NCI-H526 treated with DMSO at 0.1 percent for 48 hours (cell line): ENCODE data around the gene SSTR3.
"Not testable (repeated sequence)": the region's sequence is repeated elsewhere in the genome, so short reads cannot be mapped to it uniquely, and the experiment has no call there.

ENCODE experiments used
- DNase-seq: peaks from one replicate; lab custom pipeline; 2025; lab: John Stamatoyannopoulos, UW

The SSTR3 gene

DNA sequence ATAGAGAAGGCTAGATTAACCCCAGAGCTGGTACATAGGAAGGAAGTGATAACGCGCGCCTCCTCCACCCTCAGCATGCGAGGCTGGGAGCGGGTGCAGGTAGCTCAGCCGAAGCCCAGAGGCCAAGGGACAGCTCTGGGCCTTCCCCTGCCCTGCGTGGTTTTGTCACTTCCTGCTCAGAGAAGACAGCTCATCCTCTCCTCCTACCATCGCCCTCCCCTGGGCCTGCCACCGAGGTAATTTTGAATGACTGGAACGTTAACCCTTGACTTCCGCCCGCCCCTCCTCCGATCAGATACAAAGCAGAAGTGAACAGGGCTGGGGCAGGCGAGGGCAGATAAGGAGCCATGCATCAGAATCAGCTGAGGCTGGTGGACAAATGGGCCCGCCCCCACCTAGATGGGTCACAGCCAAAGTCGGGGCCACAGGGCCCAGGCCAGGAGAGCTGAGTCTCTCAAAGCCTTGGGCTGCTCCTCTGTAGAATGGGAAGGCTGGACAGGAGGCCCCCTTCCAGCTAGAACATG, 30.2 kb upstream of the SSTR3 start:
- DNase-seq = no peak

DNA sequence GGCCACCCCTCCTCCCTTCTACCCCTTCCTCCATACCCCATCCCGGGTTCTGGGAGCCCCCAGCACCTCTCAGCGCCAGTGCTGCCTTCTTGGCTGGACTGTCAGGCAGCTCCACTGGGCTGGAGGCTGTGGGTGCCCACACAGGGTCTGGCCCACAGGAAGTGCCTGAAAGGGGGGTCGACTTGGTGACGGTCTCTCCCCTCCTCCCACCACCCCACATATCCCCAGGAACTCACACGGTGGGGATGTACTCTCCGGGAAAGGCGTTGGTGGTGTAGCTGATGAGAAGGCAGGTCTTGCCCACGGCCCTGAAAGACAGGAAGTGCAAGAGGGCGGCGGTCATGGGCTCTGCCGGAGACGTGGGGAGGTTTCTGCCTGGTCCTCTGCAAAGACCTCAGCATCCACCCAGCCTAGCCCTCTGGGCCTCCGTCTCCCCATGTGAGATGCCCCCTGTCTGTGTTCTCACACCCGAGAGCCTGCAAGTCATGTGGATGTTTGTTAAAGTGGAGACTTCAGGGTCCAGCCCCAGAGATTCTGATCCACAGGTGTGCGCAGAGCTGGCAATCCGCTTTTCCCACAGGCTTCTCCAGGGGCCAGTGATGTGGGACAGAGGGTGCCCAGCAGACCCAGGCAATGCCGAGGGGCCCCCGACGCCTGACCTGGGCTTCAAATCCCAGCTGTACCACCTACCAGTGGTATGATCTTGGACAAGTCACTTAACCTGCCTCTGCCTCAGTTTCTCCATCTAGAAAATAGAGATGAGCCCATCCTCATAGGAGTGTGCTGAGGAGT, 29.3 kb upstream of the SSTR3 start:
- DNase-seq = no peak

DNA sequence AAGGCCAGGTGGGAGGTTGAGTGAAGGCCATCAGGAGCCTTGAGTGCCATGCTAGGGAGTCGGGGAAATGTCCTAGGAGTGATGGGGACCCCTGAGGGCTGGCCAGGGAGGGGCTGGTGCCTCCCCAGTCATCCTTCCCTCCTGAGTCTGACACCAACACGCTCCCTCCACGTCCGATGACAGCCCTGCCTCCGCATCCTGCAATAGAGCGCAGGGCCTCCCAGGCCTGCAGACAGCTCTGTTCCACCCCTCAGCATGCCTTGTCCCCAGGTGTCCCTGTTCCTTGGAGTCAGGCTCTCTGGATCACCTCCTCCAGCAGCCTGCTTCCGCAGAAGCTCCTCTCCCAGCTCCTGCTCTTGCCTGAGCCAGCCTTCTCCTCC, 28.7 kb upstream of the SSTR3 start:
- DNase-seq = no peak

DNA sequence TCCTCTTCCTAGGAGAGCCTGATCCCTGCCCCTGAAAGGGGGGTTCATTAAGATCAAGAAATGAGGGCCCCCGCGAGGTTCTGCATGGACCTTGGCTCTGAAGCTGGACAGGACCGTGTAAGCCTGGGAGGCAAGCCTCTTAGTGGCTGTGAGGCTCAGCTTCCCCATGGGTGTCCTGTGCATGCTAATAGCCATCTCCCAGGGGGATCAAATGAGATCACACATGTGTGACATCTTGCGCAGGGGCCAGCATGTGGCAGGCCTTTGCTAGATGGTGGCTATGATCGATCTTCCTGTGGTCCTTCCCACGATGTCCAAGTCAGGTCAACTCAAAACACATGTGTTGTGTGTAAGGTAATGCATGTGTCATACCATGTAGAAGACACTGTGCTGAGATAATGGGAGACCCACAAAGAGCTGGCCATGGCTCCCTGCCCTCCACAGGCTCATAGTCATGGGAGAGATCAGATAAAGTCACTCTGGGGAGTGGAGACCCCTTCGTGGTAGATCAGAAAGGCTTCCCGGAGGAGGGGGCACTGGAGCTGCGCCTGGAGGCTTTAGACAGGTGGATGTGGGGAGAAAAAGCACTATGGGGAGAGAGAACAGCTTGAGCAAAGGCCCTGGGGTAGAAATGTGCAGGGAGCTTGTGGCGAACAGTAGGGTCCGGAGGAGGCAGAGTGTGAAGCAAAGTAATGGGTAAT, 28.1 kb upstream of the SSTR3 start:
- no peak for DNase-seq

DNA sequence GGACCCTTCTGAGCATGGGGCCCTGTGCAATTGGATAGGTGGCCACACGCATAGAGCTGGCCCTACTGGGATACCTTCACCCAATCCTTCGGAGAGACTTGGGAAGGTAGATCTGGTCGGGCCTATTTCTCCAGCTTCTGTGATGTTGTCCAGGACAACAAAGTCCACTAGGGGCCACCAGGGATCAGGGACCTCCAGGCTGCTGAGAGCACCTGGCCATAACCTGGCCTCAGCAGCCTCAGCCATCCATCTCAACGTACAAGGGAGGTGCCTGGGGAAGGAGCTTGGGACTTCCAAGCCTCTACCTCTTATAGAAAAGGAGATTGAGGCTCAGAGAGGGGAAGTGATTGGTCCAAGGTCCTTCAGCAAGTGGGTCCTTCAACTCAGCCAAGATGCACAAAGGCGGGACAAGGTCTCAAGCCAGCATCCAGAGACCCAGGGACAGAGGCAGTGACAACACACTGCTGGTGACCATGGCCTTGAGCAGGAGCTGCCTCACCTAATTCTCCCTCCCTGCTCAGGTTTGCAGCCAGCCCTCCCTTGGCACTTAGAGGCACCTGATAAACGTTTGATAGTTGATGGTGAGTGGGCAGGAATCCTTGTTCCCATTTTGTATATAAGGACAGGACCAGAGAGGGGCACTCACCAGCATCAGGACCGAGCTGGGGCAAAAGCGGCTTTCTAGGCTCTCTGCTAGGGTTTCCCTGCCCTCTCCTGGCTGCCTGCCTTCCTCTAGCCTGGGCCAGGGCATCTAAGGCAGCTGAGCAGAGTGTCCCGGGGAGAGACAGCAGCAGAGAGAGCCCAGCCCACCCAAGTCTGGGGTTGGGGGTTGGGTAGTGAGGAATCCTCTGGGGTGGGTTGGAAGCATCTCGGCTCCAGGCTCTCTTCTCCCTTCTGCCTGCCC, 27.3 kb upstream of the SSTR3 start:
- DNase-seq = no peak

DNA sequence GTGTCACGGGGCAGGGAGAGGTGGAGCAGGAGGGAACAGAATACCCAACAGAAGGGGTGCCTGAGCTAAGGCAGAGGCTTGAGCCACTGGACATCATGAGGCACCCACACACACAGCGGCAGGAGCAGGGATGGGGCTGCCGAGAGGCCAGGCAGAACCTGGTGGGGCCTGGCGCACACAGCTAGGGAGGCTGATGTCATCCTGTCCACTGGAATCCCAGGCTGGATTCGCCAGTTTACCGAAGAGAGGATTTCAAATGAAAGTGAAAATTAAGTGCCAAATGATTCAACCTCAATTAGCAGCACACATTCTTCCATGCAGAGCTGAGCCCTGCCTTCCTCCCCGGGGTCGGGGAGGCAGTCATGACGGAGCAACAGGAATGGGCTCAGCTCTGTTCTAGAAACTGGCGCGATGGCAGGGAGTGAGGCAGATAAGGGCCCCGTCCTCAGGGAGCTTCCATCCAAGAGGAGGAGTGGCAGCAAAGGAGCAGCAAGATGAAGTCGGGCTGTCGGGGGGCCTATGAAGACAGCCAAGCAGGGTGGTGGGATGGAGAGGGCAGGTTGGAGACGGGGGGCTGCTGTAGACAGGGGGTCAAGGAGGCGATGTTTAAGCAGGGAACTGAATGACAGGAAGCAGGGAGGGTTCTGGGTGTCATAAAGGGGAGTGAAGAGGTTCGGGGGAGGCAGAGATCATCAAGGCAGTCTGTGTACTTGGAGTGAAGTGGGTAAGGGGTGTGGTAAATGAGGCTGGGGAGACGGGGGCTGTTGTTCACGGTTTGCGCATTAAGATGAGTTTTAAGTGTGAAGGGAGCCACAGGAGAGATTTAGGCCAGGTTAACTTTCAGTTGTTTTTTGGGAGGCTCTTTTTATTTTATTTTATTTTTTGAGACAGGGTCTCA, 25.3 kb upstream of the SSTR3 start:
- no peak for DNase-seq

DNA sequence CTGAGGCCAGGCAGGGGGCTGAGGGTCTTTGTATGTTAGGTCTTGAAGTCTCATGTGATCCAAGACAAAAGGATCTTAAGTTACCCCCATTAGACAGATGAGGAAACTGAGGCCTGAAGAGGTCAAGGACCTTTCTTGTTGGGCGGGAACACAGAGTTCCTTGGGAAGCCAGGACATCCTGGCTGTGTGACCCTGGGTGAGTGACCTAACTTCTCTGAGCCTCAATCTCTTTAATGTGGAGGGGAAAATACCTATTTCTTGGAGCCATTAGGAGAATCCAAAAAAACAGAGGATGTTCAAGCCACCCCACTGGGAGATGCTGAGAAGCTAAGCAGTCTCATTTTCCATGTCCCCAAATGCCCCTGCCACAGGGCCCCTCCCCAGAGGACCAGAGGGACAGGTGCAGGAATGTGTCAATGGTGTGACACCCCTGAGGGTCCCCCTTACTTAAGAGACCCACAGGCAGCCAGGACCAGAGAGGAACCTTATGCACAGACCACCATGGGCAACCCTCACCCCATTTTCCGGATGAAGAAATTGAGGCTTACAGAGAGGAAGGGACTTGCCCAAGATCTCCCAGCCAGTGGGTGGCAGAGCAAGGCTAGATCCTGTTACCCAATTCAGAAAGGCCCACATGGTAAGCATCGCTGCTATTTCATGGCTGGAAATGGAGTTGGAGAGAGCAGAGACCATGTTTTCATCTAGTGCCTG, 23.8 kb upstream of the SSTR3 start:
- DNase-seq = no peak

DNA sequence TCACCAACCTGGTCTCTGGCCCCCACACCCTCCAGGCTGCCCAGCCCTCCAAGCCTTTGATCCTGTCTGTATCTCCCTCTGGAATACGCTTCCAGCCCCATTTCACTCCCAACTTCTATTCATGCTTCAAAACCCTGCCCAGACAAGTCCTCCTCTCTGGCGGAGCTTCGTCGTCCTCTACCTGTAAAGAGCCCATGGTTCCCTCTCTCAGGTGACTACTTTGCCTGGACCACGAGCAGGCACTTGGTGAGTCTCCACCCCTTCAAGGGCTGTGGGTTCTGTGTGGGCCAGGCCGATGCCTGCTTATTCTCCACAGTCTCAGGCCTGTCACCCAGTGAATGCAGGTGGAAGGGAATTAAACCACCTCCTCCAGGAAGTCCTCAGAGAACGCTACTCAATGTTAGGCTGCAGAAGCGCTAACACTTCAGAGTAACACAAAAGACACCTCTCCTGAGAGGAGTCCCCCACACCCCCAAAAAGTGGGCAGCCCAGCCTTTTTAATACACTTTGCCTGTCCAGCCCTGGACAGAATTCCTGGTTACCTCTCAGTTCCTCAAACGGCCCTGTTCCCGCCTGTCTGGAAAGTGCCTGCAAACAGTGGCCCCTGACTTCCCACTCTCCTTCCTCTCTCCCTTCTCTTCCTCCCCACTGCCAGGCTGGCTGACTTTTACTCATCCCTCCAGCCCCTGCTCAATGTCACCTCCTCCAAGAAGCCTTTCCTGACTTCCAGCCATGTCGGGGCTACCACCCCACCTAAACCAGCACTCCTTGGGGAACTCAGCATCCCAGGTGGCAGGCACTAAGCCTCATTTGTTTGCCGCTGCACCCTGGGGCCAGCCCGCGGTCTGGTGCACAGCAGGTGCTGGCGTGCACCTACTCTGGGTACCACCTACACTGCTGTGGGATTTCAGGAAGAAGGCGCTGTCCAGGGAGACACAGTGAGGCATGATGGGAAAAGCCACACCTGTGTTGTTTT, 22.7 kb upstream of the SSTR3 start:
- DNase-seq = no peak

DNA sequence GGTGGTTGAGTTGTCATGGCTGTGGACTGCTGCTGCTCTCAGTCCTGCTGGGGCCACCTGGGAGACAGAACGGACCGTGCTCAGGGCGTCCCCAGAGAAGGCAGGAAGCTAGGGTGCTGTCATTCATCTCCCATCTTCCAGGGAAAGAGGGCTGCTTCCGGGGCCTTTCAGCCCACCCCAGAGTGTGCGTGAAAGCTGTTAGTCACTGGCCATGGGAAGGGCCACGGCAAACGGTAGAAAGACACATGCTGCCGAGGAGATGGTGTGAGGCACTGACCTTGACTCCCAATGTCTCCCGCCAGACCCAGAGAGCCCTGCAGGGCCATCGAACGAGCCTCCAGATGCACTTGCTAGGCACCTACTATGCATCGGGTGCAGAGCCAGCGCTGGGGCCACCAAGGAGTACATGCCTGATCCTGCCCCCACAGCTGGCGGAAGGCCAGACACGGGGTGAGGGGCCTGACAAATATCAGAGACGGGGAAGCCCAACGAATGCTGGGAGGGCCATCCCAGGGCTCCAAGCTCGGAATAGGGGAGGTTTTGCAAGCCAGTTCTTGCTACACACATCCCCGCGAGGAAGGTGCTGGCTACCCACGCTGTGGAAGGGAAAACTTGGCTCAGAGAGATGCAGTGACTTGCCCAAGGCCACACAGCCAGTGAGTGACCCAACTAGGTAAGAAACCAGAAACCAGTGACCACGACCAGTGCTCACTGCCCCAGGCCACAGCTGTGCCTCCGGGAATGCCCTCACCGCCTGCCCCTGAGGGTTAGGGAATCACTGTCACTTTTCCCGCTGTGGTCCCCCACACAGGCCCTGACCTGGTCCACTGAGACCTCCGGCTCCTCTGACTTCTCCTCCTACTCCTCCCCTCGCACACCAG, 21.7 kb upstream of the SSTR3 start:
- DNase-seq = no peak

DNA sequence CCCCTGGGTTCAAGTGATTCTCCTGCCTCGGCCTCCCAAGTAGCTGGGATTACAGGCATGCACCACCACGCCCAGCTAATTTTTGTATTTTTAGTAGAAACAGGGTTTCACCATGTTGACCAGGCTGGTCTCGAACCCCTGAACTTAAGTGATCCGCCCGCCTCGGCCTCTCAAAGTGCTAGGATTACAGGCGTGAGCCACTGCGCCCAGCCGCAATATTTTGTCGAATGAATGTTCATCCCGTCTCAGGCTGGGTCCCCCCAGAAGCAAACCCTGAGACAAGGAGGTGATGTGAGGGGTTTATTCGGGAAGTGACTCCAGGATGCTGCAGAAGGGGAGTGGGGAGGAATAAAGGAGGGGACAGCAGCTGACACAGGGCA, 21.1 kb upstream of the SSTR3 start:
- not testable (repeated sequence) for DNase-seq

DNA sequence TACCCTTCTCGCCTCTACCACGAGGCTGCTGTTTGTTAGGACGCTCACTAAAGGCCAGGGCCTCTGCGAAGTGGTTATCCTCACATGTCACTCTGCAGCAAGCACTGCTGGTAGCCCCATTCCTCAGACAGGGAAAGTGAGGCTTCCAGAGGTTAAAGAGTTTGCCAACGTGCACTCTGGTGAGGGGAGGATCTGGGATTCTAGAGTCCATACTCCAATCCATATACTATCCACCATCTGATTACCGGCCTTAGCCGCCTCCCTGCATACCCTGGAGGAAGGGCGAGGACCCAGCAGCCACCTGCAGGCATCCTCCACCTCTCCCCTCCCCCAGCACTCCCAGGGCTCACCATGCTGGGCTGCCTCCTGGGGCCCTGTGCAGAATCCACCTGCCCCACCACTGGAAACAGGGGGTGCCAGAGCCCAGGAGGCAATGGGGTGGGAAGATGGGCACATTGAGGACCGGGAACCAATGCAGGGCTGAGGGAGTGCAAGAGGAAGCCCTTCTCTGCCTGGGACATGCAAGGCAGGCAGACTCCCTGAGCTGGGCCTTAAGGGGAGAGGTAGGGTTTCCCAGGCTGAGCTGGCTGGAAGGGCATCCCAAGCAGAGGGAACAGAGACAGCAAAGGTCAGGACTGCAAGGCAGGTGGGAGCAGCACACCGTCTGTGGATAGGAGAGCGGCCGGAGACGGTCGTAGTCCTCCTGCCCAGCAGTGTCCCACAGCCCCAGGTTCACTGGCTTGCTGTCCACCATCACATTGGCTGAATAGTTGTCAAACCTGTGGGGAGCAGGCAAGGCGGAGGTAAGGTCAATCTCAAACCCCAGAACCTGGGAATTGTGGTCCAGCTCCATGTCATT, 20.1 kb upstream of the SSTR3 start:
- no peak for DNase-seq

DNA sequence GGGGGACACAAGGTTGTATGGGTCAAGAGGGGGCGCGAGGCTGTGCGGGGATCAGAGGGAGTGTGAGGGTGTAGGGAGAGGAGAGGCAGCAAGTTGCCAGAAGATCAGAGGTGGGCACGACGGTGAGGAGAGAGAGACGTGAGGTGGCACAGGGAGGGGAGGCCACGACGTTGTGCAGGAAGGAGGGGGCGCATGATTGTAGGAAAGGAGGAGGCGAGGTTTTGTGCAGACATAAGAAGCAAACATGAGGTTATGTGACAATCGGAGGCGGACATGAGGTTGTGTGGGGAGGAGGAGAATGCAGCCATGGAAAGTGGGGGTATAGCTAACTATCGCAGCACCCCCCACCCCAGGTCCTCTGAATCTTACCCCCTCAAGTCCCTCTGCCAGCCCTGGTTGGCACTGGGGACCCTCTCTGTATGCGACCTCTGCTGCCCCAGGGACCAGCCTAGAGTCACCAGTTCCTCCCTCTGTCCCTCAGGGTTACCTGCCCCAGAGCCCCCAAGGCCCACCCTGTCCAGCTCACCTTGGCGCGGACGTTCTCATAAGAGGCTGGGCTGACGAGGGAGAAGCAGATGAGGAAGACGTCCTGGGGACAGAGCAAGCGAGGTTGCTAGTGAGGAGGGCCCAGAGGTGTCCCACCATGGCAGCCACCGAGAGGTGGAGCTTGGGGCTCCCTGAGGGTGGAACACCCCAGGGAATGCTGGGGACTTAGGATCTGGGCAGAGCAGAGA, 19.3 kb upstream of the SSTR3 start:
- DNase-seq = no peak

DNA sequence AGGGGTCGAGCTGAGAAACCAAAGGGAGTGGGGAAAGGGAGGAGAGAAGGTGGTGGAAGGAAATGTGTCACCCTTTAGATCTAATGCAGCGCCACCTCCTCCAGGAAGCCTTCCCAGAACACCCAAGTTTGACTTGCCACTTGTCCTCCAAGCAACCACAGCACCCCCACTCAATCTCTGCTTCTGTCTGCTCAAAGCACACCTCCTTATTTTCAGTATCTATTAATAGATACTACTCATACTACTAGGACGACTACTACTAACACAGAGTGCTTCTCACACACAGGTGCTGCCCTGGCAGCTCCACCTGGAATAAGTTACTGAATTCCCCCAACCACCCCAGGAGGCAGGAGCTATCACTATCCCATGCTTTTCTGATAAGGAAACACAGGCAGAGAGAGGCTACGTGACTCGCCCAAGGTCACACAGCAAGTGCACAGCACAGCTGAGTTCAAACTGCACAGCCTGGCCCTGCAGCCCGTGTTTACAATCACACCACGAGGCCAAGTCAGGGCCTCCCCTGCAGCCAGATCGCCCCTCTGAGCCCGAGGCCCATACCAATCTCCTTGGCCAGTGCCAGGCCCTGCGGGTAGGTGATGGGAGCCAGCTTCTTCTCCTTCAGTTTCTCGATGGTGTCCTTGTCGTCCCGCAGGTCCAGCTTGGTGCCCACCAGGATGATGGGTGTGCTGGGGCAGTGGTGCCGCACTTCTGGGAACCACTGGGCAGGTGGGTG, 18.6 kb upstream of the SSTR3 start:
- DNase-seq = no peak

DNA sequence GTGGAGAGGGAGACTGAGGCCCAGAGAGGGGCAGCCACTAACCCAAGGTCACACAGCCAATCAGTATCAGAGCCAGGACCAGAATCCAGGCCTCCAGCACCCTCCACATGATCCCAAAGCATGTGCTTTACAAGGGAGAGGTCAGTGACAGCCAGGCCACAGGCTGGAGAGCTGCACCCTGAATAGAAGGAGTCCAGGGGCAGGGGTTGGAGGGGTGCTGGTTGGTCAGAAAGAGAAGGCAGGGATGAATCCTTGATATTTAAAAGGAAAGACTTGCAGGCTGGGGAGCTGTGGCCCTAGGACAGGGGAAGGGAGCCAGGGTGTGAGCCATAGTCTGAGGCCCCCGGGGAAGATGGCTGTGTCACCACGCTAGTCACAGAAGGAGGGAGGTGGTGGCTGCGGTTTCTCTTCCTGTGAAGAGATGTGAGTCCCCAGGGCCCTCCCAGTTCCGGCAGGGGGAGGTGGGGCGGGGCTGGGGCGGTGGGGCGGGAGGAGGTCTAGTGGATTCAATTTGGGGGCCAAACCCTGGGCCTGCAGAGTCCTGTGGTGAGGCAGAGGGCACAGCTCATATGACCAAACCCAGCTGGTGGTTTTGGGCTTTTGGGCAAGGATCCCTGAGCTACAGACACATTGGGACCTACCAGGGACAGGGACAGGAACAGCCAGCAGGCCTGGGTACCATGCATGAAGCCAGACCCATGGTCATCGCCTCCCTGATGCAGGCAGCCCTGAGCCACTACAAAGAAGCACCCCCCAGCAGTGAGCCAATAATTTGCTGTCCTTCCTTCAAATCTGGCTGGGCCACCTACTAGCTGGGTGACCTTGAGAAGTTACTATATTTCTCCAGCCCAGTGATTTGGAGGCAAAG, 17.8 kb upstream of the SSTR3 start:
- DNase-seq = no peak
